K562 (cell line): ENCODE data around the gene PWP2. TPM values are rescaled to one million over a fixed set of nuclear protein-coding genes. Genes with fewer than 3 reads are reported as not detected.
"Not testable (repeated sequence)": the region's sequence is repeated elsewhere in the genome, so short reads cannot be mapped to it uniquely, and the experiment has no call there.

Source experiments
- ATAC-seq: fragments of 200-7000 bp; cut with Tn5 transposase; 3 replicates; pipeline ENCODE4 v1.9.1; 2020; ENCODE audit warnings: moderate library complexity
- BruUV-seq: library from RNA; stranded (reverse); fragments of 400-500 nt; replicated peaks from 2 replicates; lab custom pipeline; 2021; lab: Mats Ljungman, UMichigan
- CTCF ChIA-PET: fragments of 300-600 bp; formaldehyde crosslinking; extraction: SDS; loops from one replicate; lab custom pipeline; 2021; ENCODE audit warnings: low intra/inter-chr PET ratio; lab: Yijun Ruan, JAX
- POLR2A ChIA-PET: fragments of 300-600, 350-650 bp; sonication (Branson Sonifier 250); formaldehyde crosslinking; extraction: SDS; loops from one replicate; lab custom pipeline; 2021; ENCODE audit warnings: antibody characterized with exemption, inconsistent platforms; lab: Yijun Ruan, JAX
- DNase-seq, 4 experiments: peaks; one replicate each; pipeline versions ENCODE4 v3.0.0 to v3.0.0-alpha.2; 2011 to 2018; ENCODE audit warnings: low spot score in 3 of 4, mixed read lengths in 3 of 4; ENCODE audit errors: extremely low read depth in 1 of 4
- FAIRE-seq: peaks from 2 replicates; lab custom pipeline; 2011; peaks lifted over from hg19 to GRCh38; lab: Jason Lieb, UNC
- H2AFZ ChIP-seq: 2 replicates; pipeline ENCODE4 v1.6.0; 2011; ENCODE audit warnings: low read depth, low read length, control low read depth, inconsistent platforms
- H3K27ac ChIP-seq: fragments of 200-600 bp; 3 replicates; pipeline ENCODE4 v1.8.0; 2011; ENCODE audit warnings: low read depth, mild to moderate bottlenecking, control low read depth, inconsistent platforms, low read length, moderate library complexity, mixed read lengths; ENCODE audit errors: extremely low read depth
- H3K27me3 ChIP-seq, 2 experiments: fragments of 300-600 bp in 1 of 2; 2 replicates in 1 of 2; 3 replicates in 1 of 2; pipeline versions ENCODE4 v1.6.0 to v1.8.0; 2011; ENCODE audit warnings: inconsistent platforms in 2 of 2, low read length in 2 of 2, mild to moderate bottlenecking in 1 of 2, mixed read lengths in 1 of 2, moderate library complexity in 1 of 2; ENCODE audit not compliant: control insufficient read depth in 2 of 2, insufficient read depth in 2 of 2
- H3K36me3 ChIP-seq: fragments of 300-600 bp; 3 replicates; pipeline ENCODE4 v1.8.0; 2011; ENCODE audit warnings: mild to moderate bottlenecking, low read length, inconsistent platforms; ENCODE audit not compliant: control insufficient read depth, insufficient read depth
- H3K4me1 ChIP-seq, 2 experiments: fragments of 200-600 bp in 1 of 2; replicated peaks in 1 of 2; 2 replicates in 1 of 2; 3 replicates in 1 of 2; pipeline versions ENCODE4 v1.5.1 to v1.8.0; 2011; ENCODE audit warnings: inconsistent platforms in 2 of 2, low read length in 2 of 2, mild to moderate bottlenecking in 1 of 2, mixed read lengths in 1 of 2, moderate library complexity in 1 of 2; ENCODE audit not compliant: control insufficient read depth in 2 of 2, insufficient read depth in 2 of 2
- H3K4me2 ChIP-seq: 2 replicates; pipeline ENCODE4 v1.6.1; 2011; ENCODE audit warnings: low read length, control low read depth, inconsistent platforms, mixed read lengths; ENCODE audit not compliant: insufficient read depth
- H3K4me3 ChIP-seq: fragments of 200-600 bp; sonication (generic), shearing (Covaris generic); 2 replicates; pipeline ENCODE4 v1.5.1; 2016; ENCODE audit warnings: control low read depth, inconsistent platforms
- H3K79me2 ChIP-seq: fragments of 200-600 bp; 3 replicates; pipeline ENCODE4 v1.8.0; 2011; ENCODE audit warnings: low read length, inconsistent platforms; ENCODE audit not compliant: control insufficient read depth, insufficient read depth
- H3K9ac ChIP-seq, 2 experiments: 2 replicates each; pipeline versions ENCODE4 v1.6.0 to v1.6.1; 2011; ENCODE audit warnings: low read depth in 2 of 2, low read length in 2 of 2, control low read depth in 1 of 2, inconsistent platforms in 1 of 2, mild to moderate bottlenecking in 1 of 2, mixed read lengths in 1 of 2; ENCODE audit not compliant: insufficient read depth in 1 of 2
- H3K9me1 ChIP-seq: one replicate; pipeline ENCODE4 v1.6.0; 2011; ENCODE audit warnings: inconsistent platforms, mild to moderate bottlenecking, low read length, moderate library complexity; ENCODE audit not compliant: control insufficient read depth, insufficient read depth
- H3K9me3 ChIP-seq: replicated peaks from 2 replicates; pipeline ENCODE4 v1.5.1; 2011; ENCODE audit warnings: low read depth, low read length, inconsistent platforms; ENCODE audit not compliant: control insufficient read depth, insufficient read depth
- H4K20me1 ChIP-seq: replicated peaks from 2 replicates; pipeline ENCODE4 v1.6.1; 2011; ENCODE audit warnings: low read length, inconsistent platforms, mixed read lengths; ENCODE audit not compliant: control insufficient read depth, insufficient read depth
- PHF8 ChIP-seq: fragments of 200-600 bp; sonication (generic); IDR thresholded peaks from 2 replicates; pipeline ENCODE4 v1.6.1; 2012; ENCODE audit warnings: mixed run types, mild to moderate bottlenecking, inconsistent platforms, low read length, moderate library complexity, borderline replicate concordance
- WGBS: fragments of 100-300 bp; shearing (Covaris generic); methylation state at CpG from one replicate; pipeline ENCODE4 v1.1.6; 2016; ENCODE audit warnings: low coverage, mixed read lengths; ENCODE audit not compliant: insufficient coverage; ENCODE audit errors: missing lambda C conversion rate; 5-methylcytosine and 5-hydroxymethylcytosine counted together
- in situ Hi-C: fragments of 300-500 bp; cut with MboI; formaldehyde crosslinking; loops from 4 replicates; pipeline ENCODE4 v1.15.0; 2018; ENCODE audit warnings: inconsistent platforms, mixed read lengths
- intact Hi-C: fragments of 100-400 bp; cut with micrococcal nuclease; formaldehyde crosslinking; loops from 2 replicates; pipeline ENCODE4 v1.14.2; 2022
- polyA plus RNA-seq, 8 experiments: library from polyadenylated mRNA; depleted of rRNA in 4 of 8; stranded (reverse) in 5 of 8; unstranded in 3 of 8; fragments of >200 nt; fragmentation: Nextera tagmentation in 2 of 8; fragmentation: Illumina TruSeq in 1 of 8; extraction: Ambion mirVana in 2 of 8; extraction: Trizol in 1 of 8; gene quantifications; 2 replicates each; pipeline versions ENCODE4 v1.2.1 to v1.2.3, GENCODE V29; 2011 to 2014; ENCODE audit warnings: inconsistent platforms in 1 of 8, missing spikeins in 1 of 8
- total RNA-seq, 7 experiments: library from RNA; depleted of rRNA in 6 of 7; stranded (reverse); fragments of >200 nt in 6 of 7; fragmentation: Illumina TruSeq in 2 of 7; extraction: Trizol in 2 of 7; gene quantifications; 2 replicates each; pipeline versions ENCODE4 v1.2.1 to v1.2.3, GENCODE V29; 2011 to 2021; ENCODE audit warnings: low replicate concordance in 1 of 7

The PWP2 gene
- total and polyA plus RNA-seq, 9 of the 15 experiments (the other 6 are each of a cell fraction or from before 2014, with no cell fraction given) = 0.72 to 57.6 (median 31.1) TPM

- H3K9ac ChIP-seq, H3K27me3 ChIP-seq, H3K36me3 ChIP-seq, POLR2A ChIA-PET, FAIRE-seq, H4K20me1 ChIP-seq, DNase-seq, H3K9me3 ChIP-seq, intact Hi-C loops, H3K4me2 ChIP-seq, CTCF ChIA-PET, BruUV-seq, H3K79me2 ChIP-seq, H3K9me1 ChIP-seq, H3K27ac ChIP-seq, H3K4me1 ChIP-seq, H2AFZ ChIP-seq: not testable (repeated sequence)
- TF ChIP-seq PHF8 = peak; percentile 26; the same call in 1 of the 2 replicates
- H3K4me3 ChIP-seq = 0 out of 2 replicates have a peak overlapping the region, but pooled peaks have one; percentile 28
- in situ Hi-C loops = loop anchor here (25.0 kb wide), 1 partner anchor 346 kb away; the partner anchor contains the start of genes CSTB and RRP1
- no CpG with 5 or more reads among the region's 35 CpGs for WGBS
- ATAC-seq = peak; percentile 64
Measured at GRCh38 chr21:44133715-44134057, 26.5 kb downstream of the PWP2 start.

- H3K79me2 ChIP-seq, H3K9me3 ChIP-seq, H4K20me1 ChIP-seq, H3K4me2 ChIP-seq, ATAC-seq, H3K9me1 ChIP-seq, H3K27me3 ChIP-seq, CTCF ChIA-PET, POLR2A ChIA-PET, H3K4me3 ChIP-seq, H3K27ac ChIP-seq, H2AFZ ChIP-seq, H3K36me3 ChIP-seq, H3K4me1 ChIP-seq, DNase-seq, intact Hi-C loops, H3K9ac ChIP-seq: not testable (repeated sequence)
- no CpG with 5 or more reads among the region's 8 CpGs for WGBS
- BruUV-seq = TSS peak; percentile 78
- FAIRE-seq = peak; percentile 77
- in situ Hi-C loops = loop anchor here (25.0 kb wide), 1 partner anchor 347 kb away; the partner anchor contains the start of genes CSTB and RRP1
Measured at GRCh38 chr21:44134732-44135131, 27.5 kb downstream of the PWP2 start.

DNA sequence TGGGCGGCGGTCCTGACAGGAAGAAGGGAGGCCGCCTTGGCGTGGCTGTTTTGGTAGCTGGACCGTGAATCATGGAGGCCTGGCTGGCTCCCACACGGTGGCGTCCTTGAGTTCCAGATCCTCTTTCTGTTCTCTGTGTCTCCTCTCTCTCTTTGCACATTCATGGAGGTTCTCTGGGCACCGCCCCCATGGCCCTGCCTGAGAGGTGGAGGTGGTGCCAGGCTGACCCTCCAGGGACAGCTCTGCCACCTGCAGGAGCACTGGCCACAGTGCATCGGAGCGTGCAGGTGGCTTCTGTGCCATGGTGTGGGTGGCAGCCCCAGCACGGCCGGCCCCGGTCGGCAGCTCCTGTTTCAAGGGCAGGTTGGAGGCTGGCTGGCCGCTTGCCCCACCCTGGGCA is 30.8 kb downstream of the PWP2 start:
- no CpG with 5 or more reads among the region's 15 CpGs for WGBS
- CTCF ChIA-PET, DNase-seq, intact Hi-C loops, H3K9ac ChIP-seq, H2AFZ ChIP-seq, H3K79me2 ChIP-seq, H3K9me3 ChIP-seq, H3K9me1 ChIP-seq, H3K27ac ChIP-seq, FAIRE-seq, H3K4me1 ChIP-seq, ATAC-seq, H3K4me3 ChIP-seq, H3K36me3 ChIP-seq, H3K27me3 ChIP-seq, H3K4me2 ChIP-seq, H4K20me1 ChIP-seq, BruUV-seq, POLR2A ChIA-PET: not testable (repeated sequence)
- in situ Hi-C loops = loop anchor here (25.0 kb wide), 1 partner anchor 351 kb away; the partner anchor contains the start of genes CSTB and RRP1
